ENCODE data around the gene PCDHGC5. TPM values are rescaled to one million over a fixed set of nuclear protein-coding genes. Genes with fewer than 3 reads are reported as not detected.

The PCDHGC5 gene
- total RNA-seq, 1 donor, result 3.6 TPM

- H3K9me3 ChIP-seq (ENCODE audit: low read depth, low read length), result no peaks in the 10 kb centered on the region
- H4K20me1 ChIP-seq (ENCODE audit: insufficient read depth, low read length), result no peaks in the 10 kb centered on the region
- peak overlapping the region; percentile 96 for H3K27ac ChIP-seq (ENCODE audit: low read depth, low read length)
- no peaks in the 10 kb centered on the region for H3K27me3 ChIP-seq (ENCODE audit: insufficient read depth, low read length)
- H3K36me3 ChIP-seq (ENCODE audit: insufficient read depth, low read length), result peaks cover 11% of the 10 kb centered on the region
- TF ChIP-seq CTCF (IDR thresholded peaks at IDR 0.05; ENCODE audit: extremely low read depth, low read depth, low read length), result no peak
- H3K79me2 ChIP-seq (ENCODE audit: insufficient read depth, low read length), result no peaks in the 10 kb centered on the region
- no peak overlapping the region for H3K4me2 ChIP-seq (ENCODE audit: insufficient read depth, low read length)
- peaks cover 76% of the 10 kb centered on the region for H3K4me1 ChIP-seq (ENCODE audit: insufficient read depth, low read length)
- H3K4me3 ChIP-seq (ENCODE audit: insufficient read depth, low read length), result no peak overlapping the region
- H2AFZ ChIP-seq (ENCODE audit: low read length), result no peak overlapping the region
- no peak for DNase-seq (ENCODE audit: insufficient read length, low spot score, missing footprints)
Observed at GRCh38 chr5:141517880-141518617, 29.2 kb downstream of the PCDHGC5 start.

- Histone ChIP-seq H3K4me1 (ENCODE audit: insufficient read depth, low read length) (peaks cover 71% of the 10 kb centered on the region), H3K4me3 (ENCODE audit: insufficient read depth, low read length) (no peak overlapping the region), H3K27ac (ENCODE audit: low read depth, low read length) (no peak overlapping the region), H4K20me1 (ENCODE audit: insufficient read depth, low read length) (no peaks in the 10 kb centered on the region), H3K4me2 (ENCODE audit: insufficient read depth, low read length) (no peak overlapping the region), H2AFZ (ENCODE audit: low read length) (no peak overlapping the region), H3K27me3 (ENCODE audit: insufficient read depth, low read length) (no peaks in the 10 kb centered on the region), H3K36me3 (ENCODE audit: insufficient read depth, low read length) (peaks cover 15% of the 10 kb centered on the region), H3K79me2 (ENCODE audit: insufficient read depth, low read length) (peaks cover 2% of the 10 kb centered on the region), H3K9me3 (ENCODE audit: low read depth, low read length) (no peaks in the 10 kb centered on the region)
- DNase-seq (ENCODE audit: insufficient read length, low spot score, missing footprints), result no peak
- no peak for TF ChIP-seq CTCF (IDR thresholded peaks at IDR 0.05; ENCODE audit: extremely low read depth, low read depth, low read length)
Observed at GRCh38 chr5:141518618-141519015, 29.7 kb downstream of the PCDHGC5 start.

- Histone ChIP-seq H4K20me1 (ENCODE audit: insufficient read depth, low read length) (no peaks in the 10 kb centered on the region), H2AFZ (ENCODE audit: low read length) (no peak overlapping the region), H3K36me3 (ENCODE audit: insufficient read depth, low read length) (peaks cover 19% of the 10 kb centered on the region), H3K79me2 (ENCODE audit: insufficient read depth, low read length) (peaks cover 7% of the 10 kb centered on the region), H3K4me1 (ENCODE audit: insufficient read depth, low read length) (peaks cover 69% of the 10 kb centered on the region), H3K9me3 (ENCODE audit: low read depth, low read length) (no peaks in the 10 kb centered on the region), H3K27ac (ENCODE audit: low read depth, low read length) (peak overlapping the region; percentile 91), H3K27me3 (ENCODE audit: insufficient read depth, low read length) (no peaks in the 10 kb centered on the region), H3K4me3 (ENCODE audit: insufficient read depth, low read length) (no peak overlapping the region), H3K4me2 (ENCODE audit: insufficient read depth, low read length) (no peak overlapping the region)
- no peak for DNase-seq (ENCODE audit: insufficient read length, low spot score, missing footprints)
- no peak for TF ChIP-seq CTCF (IDR thresholded peaks at IDR 0.05; ENCODE audit: extremely low read depth, low read depth, low read length)
Observed at GRCh38 chr5:141519605-141520565, 31.0 kb downstream of the PCDHGC5 start.
